ENCODE results near the gene SNTB2. TPM values are rescaled to one million over a fixed set of nuclear protein-coding genes. Genes with fewer than 3 reads are reported as not detected.

Gene SNTB2
- total RNA-seq, 2 donors from 2014 or later: 33.7 to 53.0 TPM

- 50% methylated on average over 4 of the region's 4 CpGs for WGBS
- no peak overlapping the region for H3K27ac ChIP-seq
- H3K27me3 ChIP-seq (replicated peaks; ENCODE audit: insufficient read depth): no peaks in the 10 kb centered on the region
- H3K36me3 ChIP-seq: no peaks in the 10 kb centered on the region
- peaks cover 10% of the 10 kb centered on the region for H3K4me1 ChIP-seq (replicated peaks)
- intact Hi-C loops (cut with DNase I): no loop called here
- no peak for DNase-seq (ENCODE audit: low spot score)
- no peak overlapping the region for H3K4me3 ChIP-seq
- H3K9me3 ChIP-seq: no peaks in the 10 kb centered on the region
- TF ChIP-seq, protein P1, sequence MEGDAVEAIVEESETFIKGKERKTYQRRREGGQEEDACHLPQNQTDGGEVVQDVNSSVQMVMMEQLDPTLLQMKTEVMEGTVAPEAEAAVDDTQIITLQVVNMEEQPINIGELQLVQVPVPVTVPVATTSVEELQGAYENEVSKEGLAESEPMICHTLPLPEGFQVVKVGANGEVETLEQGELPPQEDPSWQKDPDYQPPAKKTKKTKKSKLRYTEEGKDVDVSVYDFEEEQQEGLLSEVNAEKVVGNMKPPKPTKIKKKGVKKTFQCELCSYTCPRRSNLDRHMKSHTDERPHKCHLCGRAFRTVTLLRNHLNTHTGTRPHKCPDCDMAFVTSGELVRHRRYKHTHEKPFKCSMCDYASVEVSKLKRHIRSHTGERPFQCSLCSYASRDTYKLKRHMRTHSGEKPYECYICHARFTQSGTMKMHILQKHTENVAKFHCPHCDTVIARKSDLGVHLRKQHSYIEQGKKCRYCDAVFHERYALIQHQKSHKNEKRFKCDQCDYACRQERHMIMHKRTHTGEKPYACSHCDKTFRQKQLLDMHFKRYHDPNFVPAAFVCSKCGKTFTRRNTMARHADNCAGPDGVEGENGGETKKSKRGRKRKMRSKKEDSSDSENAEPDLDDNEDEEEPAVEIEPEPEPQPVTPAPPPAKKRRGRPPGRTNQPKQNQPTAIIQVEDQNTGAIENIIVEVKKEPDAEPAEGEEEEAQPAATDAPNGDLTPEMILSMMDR (IDR thresholded peaks at IDR 0.05): no peak
- no peak for TF ChIP-seq POLR2A (IDR thresholded peaks at IDR 0.05)
- no peak for TF ChIP-seq POLR2AphosphoS5 (IDR thresholded peaks at IDR 0.05)
Measured at GRCh38 chr16:69195369-69196029, 8.5 kb downstream of the SNTB2 start.

DNA sequence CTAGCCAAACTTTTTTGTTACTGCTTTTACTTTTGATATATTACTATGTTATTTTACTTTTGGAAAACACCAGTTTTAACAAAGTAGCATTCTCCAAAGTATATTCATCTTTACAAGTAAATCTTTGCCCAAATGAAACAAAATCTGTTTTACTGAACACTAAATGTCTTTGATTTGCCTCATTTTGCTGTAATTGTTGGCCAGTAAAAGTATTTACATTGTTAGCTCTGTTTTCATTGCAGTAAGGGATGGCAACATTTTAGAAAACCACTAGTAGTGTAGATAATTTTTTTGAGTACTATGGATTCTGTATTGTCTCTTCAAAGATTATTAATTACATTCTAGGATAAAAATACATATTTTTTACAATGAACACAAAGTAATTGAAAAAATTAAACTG, 10.6 kb downstream of the SNTB2 start:
- no peak for DNase-seq (ENCODE audit: low spot score)
- intact Hi-C loops (cut with DNase I): no loop called here
- H3K9me3 ChIP-seq: no peaks in the 10 kb centered on the region
- no peak overlapping the region for H3K4me3 ChIP-seq
- no peak for TF ChIP-seq POLR2A (IDR thresholded peaks at IDR 0.05)
- TF ChIP-seq, protein P1 (IDR thresholded peaks at IDR 0.05): no peak
- no peak for TF ChIP-seq POLR2AphosphoS5 (IDR thresholded peaks at IDR 0.05)
- no peaks in the 10 kb centered on the region for H3K36me3 ChIP-seq
- no peaks in the 10 kb centered on the region for H3K27me3 ChIP-seq (replicated peaks; ENCODE audit: insufficient read depth)
- peaks cover 10% of the 10 kb centered on the region for H3K4me1 ChIP-seq (replicated peaks)
- no peak overlapping the region for H3K27ac ChIP-seq

DNA sequence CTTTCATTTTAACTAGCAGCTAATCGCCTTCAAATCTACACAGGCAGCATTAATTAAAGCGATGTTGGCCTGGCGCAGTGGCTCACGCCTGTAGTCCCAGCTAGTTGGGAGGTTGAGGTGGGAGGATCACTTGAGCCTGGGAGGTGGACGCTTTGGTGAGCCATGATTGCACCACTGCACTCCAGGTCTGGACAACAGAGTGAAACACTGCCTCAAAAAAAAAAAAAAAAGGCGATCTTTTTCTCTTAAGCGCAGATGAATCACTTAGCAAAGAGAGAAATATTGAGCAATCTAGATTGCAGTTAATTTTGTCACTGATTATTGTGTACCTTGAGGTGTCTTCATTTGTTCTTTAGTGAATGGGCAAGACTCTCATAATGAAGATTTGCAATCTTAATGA, 12.4 kb downstream of the SNTB2 start:
- DNase-seq (ENCODE audit: low spot score): no peak
- Histone ChIP-seq H3K36me3 (no peaks in the 10 kb centered on the region), H3K4me3 (no peak overlapping the region), H3K9me3 (no peaks in the 10 kb centered on the region), H3K4me1 (replicated peaks) (peaks cover 1% of the 10 kb centered on the region), H3K27ac (no peak overlapping the region), H3K27me3 (replicated peaks; ENCODE audit: insufficient read depth) (no peaks in the 10 kb centered on the region)
- intact Hi-C loops (cut with DNase I): no loop called here
- WGBS: 58% methylated on average over 7 of the region's 7 CpGs
- TF ChIP-seq POLR2A (IDR thresholded peaks at IDR 0.05): no peak
- TF ChIP-seq, protein P1 (IDR thresholded peaks at IDR 0.05): no peak
- no peak for TF ChIP-seq POLR2AphosphoS5 (IDR thresholded peaks at IDR 0.05)

DNA sequence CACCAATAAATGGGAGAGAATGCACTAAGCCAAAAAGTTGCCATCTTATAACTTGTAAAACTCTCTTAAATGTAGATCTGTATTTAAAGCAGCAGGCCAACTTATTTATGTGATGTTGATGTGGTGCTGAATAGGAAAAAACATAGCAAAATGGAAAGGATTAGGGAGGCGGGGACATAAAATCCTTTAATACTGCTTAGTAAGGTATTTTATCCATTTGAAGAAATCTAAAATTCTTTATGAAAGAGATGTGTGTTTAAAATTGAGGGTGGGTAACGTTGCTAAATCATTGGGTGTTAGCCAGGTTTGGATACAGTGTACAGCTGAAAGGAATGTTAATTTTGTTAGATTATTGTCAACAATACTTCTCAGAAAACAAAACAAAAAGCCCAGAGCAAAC, 14.3 kb downstream of the SNTB2 start:
- Histone ChIP-seq H3K4me3 (no peak overlapping the region), H3K9me3 (no peaks in the 10 kb centered on the region), H3K4me1 (replicated peaks) (no peaks in the 10 kb centered on the region), H3K27me3 (replicated peaks; ENCODE audit: insufficient read depth) (no peaks in the 10 kb centered on the region), H3K27ac (no peak overlapping the region), H3K36me3 (no peaks in the 10 kb centered on the region)
- 58% methylated on average over 2 of the region's 2 CpGs for WGBS
- TF ChIP-seq POLR2A (IDR thresholded peaks at IDR 0.05): no peak
- TF ChIP-seq POLR2AphosphoS5 (IDR thresholded peaks at IDR 0.05): no peak
- TF ChIP-seq, protein P1 (IDR thresholded peaks at IDR 0.05): no peak
- intact Hi-C loops (cut with DNase I): no loop called here
- no peak for DNase-seq (ENCODE audit: low spot score)

DNA sequence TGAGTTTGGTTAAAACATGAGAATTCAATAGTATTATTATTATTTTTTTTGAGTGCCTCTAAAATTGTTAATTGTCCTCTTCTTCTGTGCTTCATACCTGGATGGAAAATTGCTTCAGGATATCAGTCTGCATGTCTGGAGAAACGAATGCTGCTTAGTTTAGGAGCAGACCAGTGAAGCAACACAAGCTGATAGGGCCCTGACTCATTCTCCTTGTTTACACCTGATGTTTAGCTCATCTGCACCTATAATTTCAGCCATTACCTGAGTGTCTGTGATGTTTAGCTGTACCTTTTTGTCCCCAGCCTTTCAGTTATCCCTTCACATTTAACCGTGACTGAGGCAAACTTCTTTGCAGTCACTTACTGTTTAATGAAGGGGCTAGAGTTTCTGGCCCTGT, 14.8 kb downstream of the SNTB2 start:
- 32% methylated on average over 2 of the region's 2 CpGs for WGBS
- TF ChIP-seq POLR2AphosphoS5 (IDR thresholded peaks at IDR 0.05) (no peak), POLR2A (IDR thresholded peaks at IDR 0.05) (no peak)
- TF ChIP-seq, protein P1 (IDR thresholded peaks at IDR 0.05): no peak
- no peaks in the 10 kb centered on the region for H3K9me3 ChIP-seq
- H3K27me3 ChIP-seq (replicated peaks; ENCODE audit: insufficient read depth): no peaks in the 10 kb centered on the region
- no peaks in the 10 kb centered on the region for H3K4me1 ChIP-seq (replicated peaks)
- intact Hi-C loops (cut with DNase I): no loop called here
- no peaks in the 10 kb centered on the region for H3K36me3 ChIP-seq
- no peak for DNase-seq (ENCODE audit: low spot score)
- no peak overlapping the region for H3K27ac ChIP-seq
- no peak overlapping the region for H3K4me3 ChIP-seq

Data from prostate gland (tissue), 2 donors.